HG03469 (cell line): ENCODE measurements around the gene SLC1A1.
"Not testable (repeated sequence)": the region's sequence is repeated elsewhere in the genome, so short reads cannot be mapped to it uniquely, and the experiment has no call there.

ENCODE experiments used
- ATAC-seq: cut with Tn5 transposase; IDR thresholded peaks from one replicate; pipeline ENCODE4 v1.9.1; 2021; ENCODE audit warnings: mild to moderate bottlenecking, moderate library complexity, moderate number of reproducible peaks; ENCODE audit not compliant: unreplicated experiment

Gene SLC1A1

GRCh38 chr9:4504250-4504649, 14.0 kb downstream of the SLC1A1 start:
- ATAC-seq: no peak

- peak; percentile 46 for ATAC-seq
Observed at GRCh38 chr9:4506490-4506889, 16.2 kb downstream of the SLC1A1 start.

GRCh38 chr9:4507306-4508130, 17.2 kb downstream of the SLC1A1 start:
- ATAC-seq: no peak

- no peak for ATAC-seq
Observed at GRCh38 chr9:4508246-4508906, 18.1 kb downstream of the SLC1A1 start.

- no peak for ATAC-seq
Observed at GRCh38 chr9:4508907-4509589, 18.8 kb downstream of the SLC1A1 start.

- ATAC-seq: no peak
Observed at GRCh38 chr9:4509590-4509984, 19.3 kb downstream of the SLC1A1 start.

- ATAC-seq: no peak
Observed at GRCh38 chr9:4510546-4511322, 20.5 kb downstream of the SLC1A1 start.

- ATAC-seq: no peak
Observed at GRCh38 chr9:4514252-4515128, 24.2 kb downstream of the SLC1A1 start.

- ATAC-seq: peak; percentile 31
Observed at GRCh38 chr9:4515958-4516375, 25.7 kb downstream of the SLC1A1 start.

- ATAC-seq: no peak
Observed at GRCh38 chr9:4517274-4517673, 27.0 kb downstream of the SLC1A1 start.

- ATAC-seq: no peak
Observed at GRCh38 chr9:4519604-4520003, 29.3 kb downstream of the SLC1A1 start.

GRCh38 chr9:4520055-4520454, 29.8 kb downstream of the SLC1A1 start:
- no peak for ATAC-seq

GRCh38 chr9:4530375-4530774, 40.1 kb downstream of the SLC1A1 start:
- ATAC-seq: peak; percentile 90

- not testable (repeated sequence) for ATAC-seq
Observed at GRCh38 chr9:4530831-4531230, 40.6 kb downstream of the SLC1A1 start.

GRCh38 chr9:4531355-4531754, 41.1 kb downstream of the SLC1A1 start:
- not testable (repeated sequence) for ATAC-seq

GRCh38 chr9:4533881-4534280, 43.6 kb downstream of the SLC1A1 start:
- not testable (repeated sequence) for ATAC-seq

- ATAC-seq: not testable (repeated sequence)
Observed at GRCh38 chr9:4536196-4536595, 45.9 kb downstream of the SLC1A1 start.

- ATAC-seq: no peak
Observed at GRCh38 chr9:4537581-4537980, 47.3 kb downstream of the SLC1A1 start.

GRCh38 chr9:4538107-4538506, 47.8 kb downstream of the SLC1A1 start:
- ATAC-seq: no peak

GRCh38 chr9:4538621-4539020, 48.4 kb downstream of the SLC1A1 start:
- ATAC-seq: no peak
